CD14-positive monocyte (primary cell): ENCODE measurements around the gene CLVS2. TPM values are rescaled to one million over a fixed set of nuclear protein-coding genes. Genes with fewer than 3 reads are reported as not detected.

Experiments used
- DNase-seq, 3 donors: peaks; one replicate each; pipeline ENCODE4 v3.0.0-alpha.2; 2011 to 2022
- H2AFZ ChIP-seq: 2 replicates; pipeline ENCODE4 v1.6.0; 2012; ENCODE audit warnings: mild to moderate bottlenecking, low read depth, low read length, inconsistent platforms; ENCODE audit not compliant: insufficient read depth, poor library complexity, severe bottlenecking
- H3K27ac ChIP-seq, 2 donors: 1 replicate in 1 of 2; 2 replicates in 1 of 2; pipeline ENCODE4 v1.5.1; 2012 to 2013; ENCODE audit warnings: low read length in 2 of 2, control low read depth in 1 of 2, inconsistent platforms in 1 of 2, low read depth in 1 of 2, mild to moderate bottlenecking in 1 of 2
- H3K27me3 ChIP-seq, 2 donors: one replicate each; pipeline versions ENCODE4 v1.6.0 to v1.6.1; 2011 to 2013; ENCODE audit warnings: low read length in 2 of 2; ENCODE audit not compliant: control insufficient read depth in 2 of 2, insufficient read depth in 2 of 2
- H3K36me3 ChIP-seq, 2 donors: replicated peaks in 1 of 2; 1 replicate in 1 of 2; 2 replicates in 1 of 2; pipeline versions ENCODE4 v1.5.1 to v1.6.1; 2012 to 2013; ENCODE audit warnings: low read length in 2 of 2, control low read depth in 1 of 2, inconsistent platforms in 1 of 2, mild to moderate bottlenecking in 1 of 2; ENCODE audit not compliant: insufficient read depth in 2 of 2, control insufficient read depth in 1 of 2
- H3K4me1 ChIP-seq, 2 donors: 1 replicate in 1 of 2; 2 replicates in 1 of 2; pipeline versions ENCODE4 v1.5.1 to v1.6.1; 2012 to 2013; ENCODE audit warnings: low read length in 2 of 2, control low read depth in 1 of 2, inconsistent platforms in 1 of 2, mild to moderate bottlenecking in 1 of 2, moderate library complexity in 1 of 2; ENCODE audit not compliant: insufficient read depth in 2 of 2, control insufficient read depth in 1 of 2
- H3K4me2 ChIP-seq: replicated peaks from 2 replicates; pipeline ENCODE3; 2012; ENCODE audit warnings: low read length, moderate library complexity, mild to moderate bottlenecking; ENCODE audit not compliant: poor library complexity, severe bottlenecking; ENCODE audit errors: extremely low read depth
- H3K4me3 ChIP-seq, 3 experiments: fragments of 200-600 bp in 1 of 3; sonication (generic) in 1 of 3; replicated peaks in 1 of 3; 1 replicate in 2 of 3; 2 replicates in 1 of 3; pipeline ENCODE4 v1.5.1; 2011 to 2013; ENCODE audit warnings: low read length in 3 of 3, mild to moderate bottlenecking in 3 of 3, control low read depth in 2 of 3, low read depth in 2 of 3, inconsistent platforms in 1 of 3, moderate library complexity in 1 of 3
- H3K79me2 ChIP-seq: 2 replicates; pipeline ENCODE4 v1.6.0; 2012; ENCODE audit warnings: mild to moderate bottlenecking, control low read depth, inconsistent platforms, low read length, moderate library complexity; ENCODE audit not compliant: insufficient read depth
- H3K9ac ChIP-seq: 2 replicates; pipeline ENCODE4 v1.6.0; 2017; ENCODE audit warnings: low read length, mild to moderate bottlenecking; ENCODE audit not compliant: insufficient read depth, poor library complexity, severe bottlenecking
- H3K9me3 ChIP-seq, 2 donors: replicated peaks in 1 of 2; 1 replicate in 1 of 2; 2 replicates in 1 of 2; pipeline versions ENCODE4 v1.5.1 to v1.6.1; 2012 to 2013; ENCODE audit warnings: low read length in 2 of 2, control low read depth in 1 of 2; ENCODE audit not compliant: control insufficient read depth in 1 of 2, insufficient read depth in 1 of 2
- H4K20me1 ChIP-seq: 2 replicates; pipeline ENCODE4 v1.6.0; 2012; ENCODE audit warnings: mild to moderate bottlenecking, low read length, control low read depth, moderate library complexity; ENCODE audit not compliant: insufficient read depth
- H3K27ac Mint-ChIP-seq, 7 donors: one replicate each; pipeline ENCODE4 v1.8.0; 2020; ENCODE audit warnings: mild to moderate bottlenecking in 7 of 7, mixed read lengths in 7 of 7, moderate library complexity in 6 of 7, inconsistent platforms in 2 of 7
- H3K27me3 Mint-ChIP-seq, 3 donors: one replicate each; pipeline ENCODE4 v1.8.0; 2021 to 2022; ENCODE audit warnings: low read depth in 3 of 3, mild to moderate bottlenecking in 3 of 3, mixed read lengths in 3 of 3, moderate library complexity in 3 of 3, inconsistent platforms in 1 of 3
- H3K36me3 Mint-ChIP-seq, 2 donors: one replicate each; pipeline ENCODE4 v1.8.0; 2020; ENCODE audit warnings: mixed read lengths in 2 of 2, inconsistent platforms in 1 of 2, mild to moderate bottlenecking in 1 of 2
- H3K4me1 Mint-ChIP-seq: one replicate; pipeline ENCODE4 v1.8.0; 2020; ENCODE audit warnings: mild to moderate bottlenecking, mixed read lengths
- H3K4me3 Mint-ChIP-seq, 2 donors: one replicate each; pipeline ENCODE4 v1.8.0; 2020; ENCODE audit warnings: mild to moderate bottlenecking in 2 of 2, mixed read lengths in 2 of 2, moderate library complexity in 1 of 2
- H3K9me3 Mint-ChIP-seq, 7 donors: one replicate each; pipeline ENCODE4 v1.8.0; 2020 to 2022; ENCODE audit warnings: mixed read lengths in 7 of 7, mild to moderate bottlenecking in 6 of 7, moderate library complexity in 6 of 7, inconsistent platforms in 2 of 7
- WGBS: methylation state at CpG from one replicate; pipeline ENCODE4 v1.1.5; 2013; ENCODE audit warnings: missing lambda C conversion rate; ENCODE audit not compliant: insufficient coverage; 5-methylcytosine and 5-hydroxymethylcytosine counted together
- intact Hi-C, 2 donors: fragments of 100-400 bp; cut with micrococcal nuclease; formaldehyde crosslinking; loops; one replicate each; pipeline versions ENCODE4 v1.15.0 to v1.15.1; 2023
- polyA plus RNA-seq, 3 donors: library from polyadenylated mRNA; depleted of rRNA in 1 of 3; unstranded in 2 of 3; stranded (reverse) in 1 of 3; fragments of 300-500 nt in 2 of 3; fragments of >200 nt in 1 of 3; fragmentation: Illumina TruSeq in 2 of 3; gene quantifications; 1 replicate in 2 of 3; 2 replicates in 1 of 3; pipeline ENCODE4 v1.2.3, GENCODE V29; 2012 to 2021
- TF ChIP-seq, protein P1 (sequence below): fragments of 200-600 bp; IDR thresholded peaks from one replicate; pipeline ENCODE4 v1.8.0; 2022; ENCODE audit warnings: antibody characterized with exemption, mild to moderate bottlenecking

The CLVS2 gene
- polyA plus RNA-seq, 3 donors = not detected

DNA sequence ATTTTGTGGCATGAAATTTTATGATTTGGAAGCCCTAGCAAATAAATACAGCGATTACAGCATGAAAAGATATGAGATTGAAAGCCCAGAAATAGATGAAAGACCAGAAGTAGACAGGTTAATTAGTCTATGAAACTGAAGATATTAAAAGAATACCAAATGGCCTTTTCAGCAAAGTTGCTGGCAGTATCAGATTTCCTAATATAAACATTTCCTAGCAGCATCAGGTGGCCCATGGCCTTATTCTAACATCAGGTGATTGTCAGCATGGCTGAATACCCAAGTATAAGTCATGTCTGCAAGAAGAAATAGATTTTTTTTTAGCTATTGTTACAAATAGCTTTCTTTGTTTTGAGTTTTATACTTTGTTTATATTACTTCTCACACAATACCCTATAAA, 93.2 kb downstream of the CLVS2 start:
- no peaks in the 10 kb centered on the region for H3K4me1 Mint-ChIP-seq
- no peaks in the 10 kb centered on the region for H3K9me3 Mint-ChIP-seq
- H3K4me3 ChIP-seq = no peak overlapping the region
- H3K4me3 Mint-ChIP-seq = no peak overlapping the region
- no peak overlapping the region for H2AFZ ChIP-seq
- no peaks in the 10 kb centered on the region for H3K36me3 Mint-ChIP-seq
- H3K9me3 ChIP-seq = no peaks in the 10 kb centered on the region
- no peaks in the 10 kb centered on the region for H3K4me1 ChIP-seq
- H3K27me3 Mint-ChIP-seq = peaks cover 0 to 1% (median 0%) of the 10 kb centered on the region in 3 donors
- no peak overlapping the region for H3K27ac Mint-ChIP-seq
- H3K4me2 ChIP-seq = no peak overlapping the region
- H3K9ac ChIP-seq = no peak overlapping the region
- H3K27ac ChIP-seq = no peak overlapping the region
- intact Hi-C loops = no loop called here
- no peaks in the 10 kb centered on the region for H3K27me3 ChIP-seq
- DNase-seq = no peak
- TF ChIP-seq, protein P1, sequence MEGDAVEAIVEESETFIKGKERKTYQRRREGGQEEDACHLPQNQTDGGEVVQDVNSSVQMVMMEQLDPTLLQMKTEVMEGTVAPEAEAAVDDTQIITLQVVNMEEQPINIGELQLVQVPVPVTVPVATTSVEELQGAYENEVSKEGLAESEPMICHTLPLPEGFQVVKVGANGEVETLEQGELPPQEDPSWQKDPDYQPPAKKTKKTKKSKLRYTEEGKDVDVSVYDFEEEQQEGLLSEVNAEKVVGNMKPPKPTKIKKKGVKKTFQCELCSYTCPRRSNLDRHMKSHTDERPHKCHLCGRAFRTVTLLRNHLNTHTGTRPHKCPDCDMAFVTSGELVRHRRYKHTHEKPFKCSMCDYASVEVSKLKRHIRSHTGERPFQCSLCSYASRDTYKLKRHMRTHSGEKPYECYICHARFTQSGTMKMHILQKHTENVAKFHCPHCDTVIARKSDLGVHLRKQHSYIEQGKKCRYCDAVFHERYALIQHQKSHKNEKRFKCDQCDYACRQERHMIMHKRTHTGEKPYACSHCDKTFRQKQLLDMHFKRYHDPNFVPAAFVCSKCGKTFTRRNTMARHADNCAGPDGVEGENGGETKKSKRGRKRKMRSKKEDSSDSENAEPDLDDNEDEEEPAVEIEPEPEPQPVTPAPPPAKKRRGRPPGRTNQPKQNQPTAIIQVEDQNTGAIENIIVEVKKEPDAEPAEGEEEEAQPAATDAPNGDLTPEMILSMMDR = no peak
- no peaks in the 10 kb centered on the region for H3K36me3 ChIP-seq
- no peaks in the 10 kb centered on the region for H3K79me2 ChIP-seq
- no peaks in the 10 kb centered on the region for H4K20me1 ChIP-seq
- 100% methylated on average over 1 of the region's 1 CpG for WGBS

DNA sequence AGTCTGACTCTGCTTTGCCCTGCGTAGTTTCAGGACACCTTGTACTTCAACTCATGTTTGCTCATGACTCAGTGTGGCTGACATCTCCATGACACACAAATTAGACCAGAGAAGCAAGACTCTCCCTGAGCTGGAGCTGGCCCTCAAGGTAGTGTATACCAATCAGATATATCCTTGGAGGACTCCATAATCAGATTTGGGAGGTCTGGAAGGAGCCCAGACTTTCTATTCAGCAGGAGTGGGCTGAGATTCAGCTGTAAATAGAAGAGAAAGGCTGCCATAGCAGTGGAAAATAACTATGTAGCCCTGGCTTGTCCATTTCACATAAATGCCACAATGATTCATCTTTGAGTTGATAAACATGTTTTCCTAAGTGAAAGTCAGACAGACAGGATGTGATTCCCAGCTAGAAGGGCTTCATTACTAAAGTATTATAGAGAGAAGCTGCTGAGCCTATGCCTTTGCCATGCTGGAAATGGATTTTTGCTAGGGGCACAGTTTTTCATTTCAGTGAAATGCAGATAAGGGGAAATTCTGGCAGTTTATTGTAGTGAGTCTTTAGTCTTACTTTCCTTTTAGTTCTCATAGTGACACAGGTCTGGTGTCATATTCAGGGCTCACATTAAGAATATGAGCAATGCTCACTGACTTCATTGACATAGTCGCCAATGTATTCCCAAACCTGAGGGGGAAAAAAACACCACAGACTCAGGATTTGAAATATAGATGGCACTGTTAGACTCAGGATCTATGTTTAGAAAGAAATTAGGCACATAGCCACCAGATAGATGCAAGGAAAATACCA, 95.3 kb downstream of the CLVS2 start:
- no peaks in the 10 kb centered on the region for H3K36me3 Mint-ChIP-seq
- H3K9me3 Mint-ChIP-seq = no peaks in the 10 kb centered on the region
- H3K4me3 Mint-ChIP-seq = no peak overlapping the region
- Histone ChIP-seq H3K36me3 (no peaks in the 10 kb centered on the region), H3K27me3 (no peaks in the 10 kb centered on the region), H3K4me3 (no peak overlapping the region), H3K9me3 (no peaks in the 10 kb centered on the region), H3K4me1 (no peaks in the 10 kb centered on the region), H3K9ac (no peak overlapping the region), H3K4me2 (no peak overlapping the region), H3K79me2 (no peaks in the 10 kb centered on the region), H4K20me1 (no peaks in the 10 kb centered on the region), H2AFZ (no peak overlapping the region), H3K27ac (no peak overlapping the region)
- peaks cover 0 to 1% (median 0%) of the 10 kb centered on the region in 3 donors for H3K27me3 Mint-ChIP-seq
- WGBS = 100% methylated on average over 1 of the region's 2 CpGs
- TF ChIP-seq, protein P1 = no peak
- no peaks in the 10 kb centered on the region for H3K4me1 Mint-ChIP-seq
- no peak for DNase-seq
- H3K27ac Mint-ChIP-seq = no peak overlapping the region
- intact Hi-C loops = no loop called here
